ENCODE results near the gene P4HB. TPM values are rescaled to one million over a fixed set of nuclear protein-coding genes. Genes with fewer than 3 reads are reported as not detected.

Gene P4HB
- total RNA-seq, 1 donor from 2014 or later = 203 TPM

- Histone ChIP-seq H3K9me3 (ENCODE audit: low read depth) (no peaks in the 10 kb centered on the region), H3K4me3 (no peak overlapping the region), H3K27ac (no peak overlapping the region), H4K20me1 (ENCODE audit: low read depth) (peaks cover 37% of the 10 kb centered on the region), H3K79me2 (ENCODE audit: low read depth) (peaks cover 5% of the 10 kb centered on the region), H3F3A (ENCODE audit: low read depth) (peaks cover 18% of the 10 kb centered on the region), H3K36me3 (no peaks in the 10 kb centered on the region), H3K9ac (no peak overlapping the region), H3K27me3 (peaks cover 33% of the 10 kb centered on the region), H3K4me2 (no peak overlapping the region), H3K4me1 (peaks cover 5% of the 10 kb centered on the region), H2AFZ (replicated peaks) (no peak overlapping the region)
- peaks cover 17% of the 10 kb centered on the region for H3K36me3 Mint-ChIP-seq
- H3K4me3 Mint-ChIP-seq = no peak overlapping the region
- TF ChIP-seq EZH2phosphoT487 (IDR thresholded peaks at IDR 0.05) = no peak
- TF ChIP-seq CTCF (IDR thresholded peaks at IDR 0.05) = no peak
- TF ChIP-seq EZH2 (IDR thresholded peaks at IDR 0.05) = no peak
- DNase-seq (ENCODE audit: low spot score) = no peak
- H3K27ac Mint-ChIP-seq = no peak overlapping the region
- H3K9me3 Mint-ChIP-seq = no peaks in the 10 kb centered on the region
- H3K27me3 Mint-ChIP-seq (ENCODE audit: insufficient read depth, low read depth) = peaks cover 16% of the 10 kb centered on the region
- H3K4me1 Mint-ChIP-seq = peaks cover 10% of the 10 kb centered on the region
Observed at GRCh38 chr17:81898885-81899284, 38.5 kb upstream of the P4HB start.

- Mint-ChIP-seq H3K9me3 (no peaks in the 10 kb centered on the region), H3K27me3 (ENCODE audit: insufficient read depth, low read depth) (peaks cover 15% of the 10 kb centered on the region), H3K36me3 (peaks cover 18% of the 10 kb centered on the region), H3K4me1 (peaks cover 10% of the 10 kb centered on the region), H3K27ac (no peak overlapping the region), H3K4me3 (no peak overlapping the region)
- H3K9me3 ChIP-seq (ENCODE audit: low read depth) = no peaks in the 10 kb centered on the region
- peaks cover 12% of the 10 kb centered on the region for H3K79me2 ChIP-seq (ENCODE audit: low read depth)
- H3K27ac ChIP-seq = no peak overlapping the region
- H4K20me1 ChIP-seq (ENCODE audit: low read depth) = peaks cover 37% of the 10 kb centered on the region
- H3K4me1 ChIP-seq = peaks cover 5% of the 10 kb centered on the region
- no peak overlapping the region for H3K4me2 ChIP-seq
- no peak overlapping the region for H3K4me3 ChIP-seq
- TF ChIP-seq CTCF (IDR thresholded peaks at IDR 0.05) = no peak
- TF ChIP-seq EZH2 (IDR thresholded peaks at IDR 0.05) = no peak
- no peak for TF ChIP-seq EZH2phosphoT487 (IDR thresholded peaks at IDR 0.05)
- no peak overlapping the region for H2AFZ ChIP-seq (replicated peaks)
- H3K27me3 ChIP-seq = peaks cover 28% of the 10 kb centered on the region
- peaks cover 21% of the 10 kb centered on the region for H3F3A ChIP-seq (ENCODE audit: low read depth)
- no peak for DNase-seq (ENCODE audit: low spot score)
- no peaks in the 10 kb centered on the region for H3K36me3 ChIP-seq
- H3K9ac ChIP-seq = no peak overlapping the region
Observed at GRCh38 chr17:81898029-81898866, 37.9 kb upstream of the P4HB start.

DNA sequence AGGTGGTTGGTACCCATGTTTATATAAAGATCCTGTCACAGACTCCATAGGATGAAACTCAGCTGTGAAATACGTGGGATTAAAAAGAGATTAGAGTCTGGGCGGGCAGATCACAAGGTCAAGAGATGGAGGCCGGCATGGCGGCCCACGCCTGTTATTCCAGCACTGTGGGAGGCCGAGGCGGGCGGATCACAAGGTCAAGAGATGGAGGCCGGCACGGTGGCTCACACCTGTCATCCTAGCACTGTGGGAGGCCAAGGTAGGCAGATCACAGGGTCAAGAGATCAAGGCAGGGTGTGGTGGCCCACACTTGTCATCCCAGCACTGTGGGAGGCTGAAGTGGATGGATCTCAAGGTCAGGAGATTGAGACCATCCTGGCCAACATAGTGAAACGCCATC, 35.1 kb upstream of the P4HB start:
- H3K36me3 Mint-ChIP-seq = peaks cover 13% of the 10 kb centered on the region
- no peak for DNase-seq (ENCODE audit: low spot score)
- no peaks in the 10 kb centered on the region for H3K36me3 ChIP-seq
- H3F3A ChIP-seq (ENCODE audit: low read depth) = peaks cover 17% of the 10 kb centered on the region
- no peak for TF ChIP-seq EZH2 (IDR thresholded peaks at IDR 0.05)
- TF ChIP-seq EZH2phosphoT487 (IDR thresholded peaks at IDR 0.05) = no peak
- no peak for TF ChIP-seq CTCF (IDR thresholded peaks at IDR 0.05)
- H2AFZ ChIP-seq (replicated peaks) = no peak overlapping the region
- H3K27me3 ChIP-seq = no peaks in the 10 kb centered on the region
- H3K4me3 ChIP-seq = no peak overlapping the region
- H4K20me1 ChIP-seq (ENCODE audit: low read depth) = peaks cover 37% of the 10 kb centered on the region
- peaks cover 9% of the 10 kb centered on the region for H3K4me1 Mint-ChIP-seq
- no peak overlapping the region for H3K9ac ChIP-seq
- peaks cover 4% of the 10 kb centered on the region for H3K27me3 Mint-ChIP-seq (ENCODE audit: insufficient read depth, low read depth)
- no peaks in the 10 kb centered on the region for H3K9me3 ChIP-seq (ENCODE audit: low read depth)
- no peak overlapping the region for H3K27ac Mint-ChIP-seq
- H3K4me3 Mint-ChIP-seq = no peak overlapping the region
- H3K9me3 Mint-ChIP-seq = no peaks in the 10 kb centered on the region
- H3K79me2 ChIP-seq (ENCODE audit: low read depth) = peaks cover 33% of the 10 kb centered on the region
- no peak overlapping the region for H3K4me2 ChIP-seq
- H3K4me1 ChIP-seq = peaks cover under 1% of the 10 kb centered on the region
- no peak overlapping the region for H3K27ac ChIP-seq

All from neural progenitor cell (in vitro differentiated cells).